ENCODE data around the gene ABCD3. TPM values are rescaled to one million over a fixed set of nuclear protein-coding genes. Genes with fewer than 3 reads are reported as not detected.

Gene ABCD3
- total RNA-seq, 1 experiment from 2014 or later = 48.8 TPM

- no peak for DNase-seq (ENCODE audit: low read depth, low spot score)
- H4K20me1 ChIP-seq (ENCODE audit: insufficient read depth) = peaks cover 3% of the 10 kb centered on the region; the same call in 1 of the 2 replicates
- H3K9me3 ChIP-seq (ENCODE audit: control insufficient read depth in 1 of 2, insufficient read depth in 1 of 2, low read depth in 1 of 2, low read length in 2 of 2) = no peaks in the 10 kb centered on the region
- H3K79me2 ChIP-seq (ENCODE audit: insufficient read depth, low read length) = peaks cover 26% of the 10 kb centered on the region
- ChIA-PET RAD21 (ENCODE audit: low non-redundant PET in 1 of 2, low total read pairs in 2 of 2, uncharacterized antibody in 2 of 2, unreplicated experiment in 2 of 2) (no interaction called here), POLR2A (no interaction called here), CTCF (interaction anchor here (1.0 to 1.8 kb wide), 2 partner anchors 275 to 511 kb away, joined by 3 to 4 read pairs; no protein-coding TSS in a partner anchor)
- H3K9me2 ChIP-seq (ENCODE audit: insufficient read depth) = no peaks in the 10 kb centered on the region
- H3K27me3 ChIP-seq (ENCODE audit: insufficient read depth, low read length) = no peaks in the 10 kb centered on the region
- no peak overlapping the region for H3K27ac ChIP-seq (ENCODE audit: low read depth, low read length)
- peaks cover 6 to 50% of the 10 kb centered on the region in 2 experiments; a peak in 3 of 4 replicates for H3K36me3 ChIP-seq (ENCODE audit: control insufficient read depth in 1 of 2, insufficient read depth in 2 of 2, low read length in 2 of 2)
- no peak overlapping the region for H2AFZ ChIP-seq (ENCODE audit: low read depth, low read length, poor library complexity, severe bottlenecking)
- no peak overlapping the region for H3K4me3 ChIP-seq (replicated peaks in 1 of 2; ENCODE audit: low read depth in 1 of 2, low read length in 2 of 2)
- ATAC-seq = no peak
- intact Hi-C loops (cut with micrococcal nuclease) = no loop called here
- peaks cover 4 to 23% of the 10 kb centered on the region in 2 experiments; a peak in 3 of 4 replicates for H3K4me1 ChIP-seq (ENCODE audit: control insufficient read depth in 1 of 2, insufficient read depth in 2 of 2, low read length in 2 of 2)
- no peak for TF ChIP-seq RAD21 (IDR thresholded peaks at IDR 0.05; ENCODE audit: low read depth)
- TF ChIP-seq YY1 (IDR thresholded peaks at IDR 0.05; ENCODE audit: extremely low read depth, insufficient replicate concordance, low read depth, low read length) = no peak
- no peak for TF ChIP-seq EZH2phosphoT487 (IDR thresholded peaks at IDR 0.05; ENCODE audit: borderline replicate concordance)
- TF ChIP-seq JUND (IDR thresholded peaks at IDR 0.05) = no peak
- no peak for TF ChIP-seq MAX (IDR thresholded peaks at IDR 0.05)
- TF ChIP-seq ZNF274 (IDR thresholded peaks at IDR 0.05; ENCODE audit: low read depth, low read length) = no peak
- TF ChIP-seq FOSL1 (IDR thresholded peaks at IDR 0.05; ENCODE audit: low read depth) = no peak
- TF ChIP-seq SP1 (IDR thresholded peaks at IDR 0.05; ENCODE audit: low read depth) = no peak
- TF ChIP-seq, protein P1, sequence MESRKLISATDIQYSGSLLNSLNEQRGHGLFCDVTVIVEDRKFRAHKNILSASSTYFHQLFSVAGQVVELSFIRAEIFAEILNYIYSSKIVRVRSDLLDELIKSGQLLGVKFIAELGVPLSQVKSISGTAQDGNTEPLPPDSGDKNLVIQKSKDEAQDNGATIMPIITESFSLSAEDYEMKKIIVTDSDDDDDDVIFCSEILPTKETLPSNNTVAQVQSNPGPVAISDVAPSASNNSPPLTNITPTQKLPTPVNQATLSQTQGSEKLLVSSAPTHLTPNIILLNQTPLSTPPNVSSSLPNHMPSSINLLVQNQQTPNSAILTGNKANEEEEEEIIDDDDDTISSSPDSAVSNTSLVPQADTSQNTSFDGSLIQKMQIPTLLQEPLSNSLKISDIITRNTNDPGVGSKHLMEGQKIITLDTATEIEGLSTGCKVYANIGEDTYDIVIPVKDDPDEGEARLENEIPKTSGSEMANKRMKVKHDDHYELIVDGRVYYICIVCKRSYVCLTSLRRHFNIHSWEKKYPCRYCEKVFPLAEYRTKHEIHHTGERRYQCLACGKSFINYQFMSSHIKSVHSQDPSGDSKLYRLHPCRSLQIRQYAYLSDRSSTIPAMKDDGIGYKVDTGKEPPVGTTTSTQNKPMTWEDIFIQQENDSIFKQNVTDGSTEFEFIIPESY (IDR thresholded peaks at IDR 0.05; ENCODE audit: extremely low read depth, insufficient replicate concordance, low read length) = no peak
- no peak for TF ChIP-seq EGR1 (IDR thresholded peaks at IDR 0.05; ENCODE audit: low read depth)
- no peak for TF ChIP-seq POLR2A (IDR thresholded peaks at IDR 0.05; ENCODE audit: borderline replicate concordance, extremely low read depth, insufficient read depth, insufficient read length)
- TF ChIP-seq CBX3 (IDR thresholded peaks at IDR 0.05; ENCODE audit: low read depth) = no peak
- no peak for TF ChIP-seq CEBPB (IDR thresholded peaks at IDR 0.05; ENCODE audit: low read depth)
- TF ChIP-seq, protein P2, sequence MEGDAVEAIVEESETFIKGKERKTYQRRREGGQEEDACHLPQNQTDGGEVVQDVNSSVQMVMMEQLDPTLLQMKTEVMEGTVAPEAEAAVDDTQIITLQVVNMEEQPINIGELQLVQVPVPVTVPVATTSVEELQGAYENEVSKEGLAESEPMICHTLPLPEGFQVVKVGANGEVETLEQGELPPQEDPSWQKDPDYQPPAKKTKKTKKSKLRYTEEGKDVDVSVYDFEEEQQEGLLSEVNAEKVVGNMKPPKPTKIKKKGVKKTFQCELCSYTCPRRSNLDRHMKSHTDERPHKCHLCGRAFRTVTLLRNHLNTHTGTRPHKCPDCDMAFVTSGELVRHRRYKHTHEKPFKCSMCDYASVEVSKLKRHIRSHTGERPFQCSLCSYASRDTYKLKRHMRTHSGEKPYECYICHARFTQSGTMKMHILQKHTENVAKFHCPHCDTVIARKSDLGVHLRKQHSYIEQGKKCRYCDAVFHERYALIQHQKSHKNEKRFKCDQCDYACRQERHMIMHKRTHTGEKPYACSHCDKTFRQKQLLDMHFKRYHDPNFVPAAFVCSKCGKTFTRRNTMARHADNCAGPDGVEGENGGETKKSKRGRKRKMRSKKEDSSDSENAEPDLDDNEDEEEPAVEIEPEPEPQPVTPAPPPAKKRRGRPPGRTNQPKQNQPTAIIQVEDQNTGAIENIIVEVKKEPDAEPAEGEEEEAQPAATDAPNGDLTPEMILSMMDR (IDR thresholded peaks at IDR 0.05 in 2 of 3, conservative IDR thresholded peaks at IDR 0.05 in 1 of 3; ENCODE audit: borderline replicate concordance in 1 of 3, insufficient read depth in 1 of 3, low read depth in 2 of 3, low read length in 2 of 3) = no peak
- TF ChIP-seq TCF7L2 (IDR thresholded peaks at IDR 0.05; ENCODE audit: borderline replicate concordance, extremely low read depth, insufficient read depth, insufficient read length) = no peak
- H3K9ac ChIP-seq (ENCODE audit: low read length) = no peak overlapping the region
- H3K4me2 ChIP-seq (ENCODE audit: low read length) = no peak overlapping the region
- no TSS peak for BruUV-seq (replicated peaks)
Observed at GRCh38 chr1:94530373-94530878, 112.2 kb downstream of the ABCD3 start.
